ENCODE results near the gene ZNF777. TPM values are rescaled to one million over a fixed set of nuclear protein-coding genes. Genes with fewer than 3 reads are reported as not detected.

Gene ZNF777
- total RNA-seq, 3 donors from 2014 or later = 5.1 to 8.5 (median 8.2) TPM

GRCh38 chr7:149432121-149432691 is 28.7 kb downstream of the ZNF777 start:
- intact Hi-C loops (cut with DNase I; ENCODE audit: low total_unique reads) = no loop called here
- Histone ChIP-seq H3K4me1 (no peaks in the 10 kb centered on the region), H3K4me3 (no peak overlapping the region), H3K27ac (no peak overlapping the region), H3K9me3 (no peaks in the 10 kb centered on the region), H3K27me3 (no peaks in the 10 kb centered on the region), H3K36me3 (peaks cover 18% of the 10 kb centered on the region)
- TF ChIP-seq POLR2AphosphoS5 (IDR thresholded peaks at IDR 0.05) = no peak
- TF ChIP-seq POLR2A (IDR thresholded peaks at IDR 0.05) = no peak
- TF ChIP-seq, protein P1, sequence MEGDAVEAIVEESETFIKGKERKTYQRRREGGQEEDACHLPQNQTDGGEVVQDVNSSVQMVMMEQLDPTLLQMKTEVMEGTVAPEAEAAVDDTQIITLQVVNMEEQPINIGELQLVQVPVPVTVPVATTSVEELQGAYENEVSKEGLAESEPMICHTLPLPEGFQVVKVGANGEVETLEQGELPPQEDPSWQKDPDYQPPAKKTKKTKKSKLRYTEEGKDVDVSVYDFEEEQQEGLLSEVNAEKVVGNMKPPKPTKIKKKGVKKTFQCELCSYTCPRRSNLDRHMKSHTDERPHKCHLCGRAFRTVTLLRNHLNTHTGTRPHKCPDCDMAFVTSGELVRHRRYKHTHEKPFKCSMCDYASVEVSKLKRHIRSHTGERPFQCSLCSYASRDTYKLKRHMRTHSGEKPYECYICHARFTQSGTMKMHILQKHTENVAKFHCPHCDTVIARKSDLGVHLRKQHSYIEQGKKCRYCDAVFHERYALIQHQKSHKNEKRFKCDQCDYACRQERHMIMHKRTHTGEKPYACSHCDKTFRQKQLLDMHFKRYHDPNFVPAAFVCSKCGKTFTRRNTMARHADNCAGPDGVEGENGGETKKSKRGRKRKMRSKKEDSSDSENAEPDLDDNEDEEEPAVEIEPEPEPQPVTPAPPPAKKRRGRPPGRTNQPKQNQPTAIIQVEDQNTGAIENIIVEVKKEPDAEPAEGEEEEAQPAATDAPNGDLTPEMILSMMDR (IDR thresholded peaks at IDR 0.05) = no peak
- no peak for DNase-seq (ENCODE audit: low spot score in 2 of 2)

- H3K36me3 ChIP-seq = peaks cover 18% of the 10 kb centered on the region
- TF ChIP-seq POLR2A (IDR thresholded peaks at IDR 0.05) (no peak), POLR2AphosphoS5 (IDR thresholded peaks at IDR 0.05) (no peak)
- TF ChIP-seq, protein P1 (IDR thresholded peaks at IDR 0.05) = no peak
- H3K4me3 ChIP-seq = no peak overlapping the region
- DNase-seq (ENCODE audit: low spot score in 2 of 2) = no peak
- H3K4me1 ChIP-seq = no peaks in the 10 kb centered on the region
- intact Hi-C loops (cut with DNase I; ENCODE audit: low total_unique reads) = no loop called here
- no peaks in the 10 kb centered on the region for H3K27me3 ChIP-seq
- H3K9me3 ChIP-seq = no peaks in the 10 kb centered on the region
- no peak overlapping the region for H3K27ac ChIP-seq
Observed at GRCh38 chr7:149431486-149432120, 29.3 kb downstream of the ZNF777 start.

DNA sequence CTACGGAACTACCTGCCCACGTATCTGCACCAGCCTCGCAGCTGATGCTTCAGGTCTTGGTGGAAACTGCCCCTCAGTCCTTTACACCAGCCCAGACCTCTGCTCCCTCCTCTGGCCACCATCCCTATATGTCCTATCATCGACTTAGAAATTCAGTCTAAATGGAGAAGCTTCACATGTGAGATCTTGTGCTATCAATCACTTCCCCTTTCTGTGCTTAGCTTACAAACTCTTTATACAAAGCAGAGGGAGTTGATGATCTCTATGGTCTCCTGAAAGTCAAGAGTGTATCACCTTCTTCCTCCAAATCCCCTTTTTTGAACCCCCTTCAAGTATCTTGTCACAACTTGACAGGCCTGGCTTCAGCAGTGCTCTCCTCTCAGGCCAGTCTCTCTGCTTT is 30.7 kb downstream of the ZNF777 start:
- DNase-seq (ENCODE audit: low spot score in 2 of 2) = no peak
- Histone ChIP-seq H3K36me3 (peaks cover 18% of the 10 kb centered on the region), H3K27me3 (no peaks in the 10 kb centered on the region), H3K9me3 (no peaks in the 10 kb centered on the region), H3K27ac (no peak overlapping the region), H3K4me3 (no peak overlapping the region), H3K4me1 (no peaks in the 10 kb centered on the region)
- intact Hi-C loops (cut with DNase I; ENCODE audit: low total_unique reads) = no loop called here
- TF ChIP-seq, protein P1 (IDR thresholded peaks at IDR 0.05) = no peak
- TF ChIP-seq POLR2A (IDR thresholded peaks at IDR 0.05) = no peak
- TF ChIP-seq POLR2AphosphoS5 (IDR thresholded peaks at IDR 0.05) = no peak

- Histone ChIP-seq H3K9me3 (no peaks in the 10 kb centered on the region), H3K4me1 (no peaks in the 10 kb centered on the region), H3K4me3 (no peak overlapping the region), H3K36me3 (peaks cover 16% of the 10 kb centered on the region), H3K27me3 (no peaks in the 10 kb centered on the region), H3K27ac (no peak overlapping the region)
- intact Hi-C loops (cut with DNase I; ENCODE audit: low total_unique reads) = no loop called here
- TF ChIP-seq POLR2A (IDR thresholded peaks at IDR 0.05) = no peak
- no peak for TF ChIP-seq POLR2AphosphoS5 (IDR thresholded peaks at IDR 0.05)
- TF ChIP-seq, protein P1 (IDR thresholded peaks at IDR 0.05) = no peak
- no peak for DNase-seq (ENCODE audit: low spot score in 2 of 2)
Observed at GRCh38 chr7:149427893-149428292, 33.0 kb downstream of the ZNF777 start.

GRCh38 chr7:149427096-149427680 is 33.7 kb downstream of the ZNF777 start:
- TF ChIP-seq, protein P1 (IDR thresholded peaks at IDR 0.05) = no peak
- no peak for TF ChIP-seq POLR2A (IDR thresholded peaks at IDR 0.05)
- TF ChIP-seq POLR2AphosphoS5 (IDR thresholded peaks at IDR 0.05) = no peak
- Histone ChIP-seq H3K9me3 (no peaks in the 10 kb centered on the region), H3K4me3 (no peak overlapping the region), H3K27ac (no peak overlapping the region), H3K27me3 (no peaks in the 10 kb centered on the region), H3K36me3 (peaks cover 9% of the 10 kb centered on the region), H3K4me1 (no peaks in the 10 kb centered on the region)
- intact Hi-C loops (cut with DNase I; ENCODE audit: low total_unique reads) = no loop called here
- DNase-seq (ENCODE audit: low spot score in 2 of 2) = no peak
